HEK293T (cell line): Measurements from ENCODE around the gene WNT5A.

Source experiments
- CTCF ChIA-PET: fragments of 350-600 bp; formaldehyde crosslinking; extraction: SDS; loops from one replicate; lab custom pipeline; 2021; ENCODE audit warnings: antibody characterized with exemption, inconsistent platforms; lab: Yijun Ruan, JAX
- POLR2A ChIA-PET: fragments of 350-600 bp; formaldehyde crosslinking; extraction: SDS; loops from one replicate; lab custom pipeline; 2020; ENCODE audit warnings: antibody characterized with exemption, inconsistent platforms; lab: Yijun Ruan, JAX
- DNase-seq: peaks from one replicate; pipeline ENCODE4 v3.0.0; 2012; ENCODE audit warnings: mixed read lengths; ENCODE audit errors: extremely low spot score
- ARNT ChIP-seq: fragments of 450-650 bp; IDR thresholded peaks from 2 replicates; pipeline ENCODE4 v1.6.1; 2017; ENCODE audit warnings: mild to moderate bottlenecking
- BHLHE40 ChIP-seq: fragments of 450-650 bp; IDR thresholded peaks from 2 replicates; pipeline ENCODE4 v1.6.1; 2016; ENCODE audit warnings: mild to moderate bottlenecking, moderate library complexity, borderline replicate concordance
- CTBP1 ChIP-seq: fragments of 450-650 bp; IDR thresholded peaks from 2 replicates; pipeline ENCODE4 v1.6.1; 2016; ENCODE audit warnings: borderline replicate concordance
- ELF4 ChIP-seq: fragments of 450-650 bp; IDR thresholded peaks from 2 replicates; pipeline ENCODE4 v1.6.1; 2017; ENCODE audit warnings: antibody characterized with exemption
- FOXA1 ChIP-seq: fragments of 450-650 bp; IDR thresholded peaks from 2 replicates; pipeline ENCODE4 v1.6.1; 2016; ENCODE audit warnings: mild to moderate bottlenecking
- FOXK2 ChIP-seq: fragments of 450-650 bp; IDR thresholded peaks from 2 replicates; pipeline ENCODE4 v1.6.1; 2016; ENCODE audit warnings: mild to moderate bottlenecking
- FOXM1 ChIP-seq: fragments of 450-650 bp; IDR thresholded peaks from 2 replicates; pipeline ENCODE4 v1.6.1; 2017; ENCODE audit warnings: mild to moderate bottlenecking, borderline replicate concordance
- HDGF ChIP-seq: fragments of 450-650 bp; IDR thresholded peaks from 2 replicates; pipeline ENCODE4 v1.6.1; 2017; ENCODE audit warnings: antibody characterized with exemption, borderline replicate concordance
- L3MBTL2 ChIP-seq: fragments of 450-650 bp; conservative IDR thresholded peaks from 2 replicates; pipeline ENCODE4 v1.6.1; 2016; ENCODE audit warnings: mild to moderate bottlenecking
- LEF1 ChIP-seq: fragments of 450-650 bp; IDR thresholded peaks from 2 replicates; pipeline ENCODE4 v1.6.1; 2017; ENCODE audit warnings: mild to moderate bottlenecking, borderline replicate concordance
- NFRKB ChIP-seq: fragments of 450-650 bp; IDR thresholded peaks from 2 replicates; pipeline ENCODE4 v1.6.1; 2016; ENCODE audit warnings: mild to moderate bottlenecking, moderate library complexity
- SP1 ChIP-seq: fragments of 450-650 bp; IDR thresholded peaks from 2 replicates; pipeline ENCODE4 v1.6.1; 2017
- SUZ12 ChIP-seq: fragments of 450-650 bp; IDR thresholded peaks from 2 replicates; pipeline ENCODE4 v1.6.1; 2016; ENCODE audit warnings: mild to moderate bottlenecking
- TARDBP ChIP-seq: fragments of 450-650 bp; IDR thresholded peaks from 2 replicates; pipeline ENCODE4 v1.6.1; 2016
- ZNF384 ChIP-seq: fragments of 450-650 bp; IDR thresholded peaks from 2 replicates; pipeline ENCODE4 v1.6.1; 2016
- TF ChIP-seq, protein P1 (sequence below): fragments of 450-650 bp; IDR thresholded peaks from 2 replicates; pipeline ENCODE4 v1.6.1; 2016

The WNT5A gene

DNA sequence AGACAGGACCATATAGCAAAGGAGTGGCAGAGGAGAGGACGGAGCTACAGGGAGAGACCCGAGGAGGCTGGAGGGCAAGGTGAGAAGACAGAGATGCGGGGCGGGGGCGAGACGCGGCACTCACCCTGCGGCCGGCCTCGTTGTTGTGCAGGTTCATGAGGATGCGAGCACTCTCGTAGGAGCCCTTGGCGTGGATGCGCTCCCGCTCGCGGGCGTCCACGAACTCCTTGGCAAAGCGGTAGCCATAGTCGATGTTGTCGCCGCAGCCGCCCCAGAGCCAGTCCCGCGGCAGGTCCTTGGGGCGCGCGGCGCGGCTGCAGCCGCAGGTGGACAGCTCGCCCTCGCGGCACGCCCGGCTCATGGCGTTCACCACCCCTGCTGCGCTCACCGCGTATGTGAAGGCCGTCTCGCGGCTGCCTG lies 12.9 kb downstream of the WNT5A start:
- CTCF ChIA-PET = no interaction called here
- no peak for DNase-seq
- POLR2A ChIA-PET = no interaction called here
- TF ChIP-seq FOXM1 = no peak
- TF ChIP-seq HDGF = no peak
- TF ChIP-seq L3MBTL2 = no peak
- no peak for TF ChIP-seq LEF1
- TF ChIP-seq CTBP1 = no peak
- no peak for TF ChIP-seq BHLHE40
- TF ChIP-seq, protein P1, sequence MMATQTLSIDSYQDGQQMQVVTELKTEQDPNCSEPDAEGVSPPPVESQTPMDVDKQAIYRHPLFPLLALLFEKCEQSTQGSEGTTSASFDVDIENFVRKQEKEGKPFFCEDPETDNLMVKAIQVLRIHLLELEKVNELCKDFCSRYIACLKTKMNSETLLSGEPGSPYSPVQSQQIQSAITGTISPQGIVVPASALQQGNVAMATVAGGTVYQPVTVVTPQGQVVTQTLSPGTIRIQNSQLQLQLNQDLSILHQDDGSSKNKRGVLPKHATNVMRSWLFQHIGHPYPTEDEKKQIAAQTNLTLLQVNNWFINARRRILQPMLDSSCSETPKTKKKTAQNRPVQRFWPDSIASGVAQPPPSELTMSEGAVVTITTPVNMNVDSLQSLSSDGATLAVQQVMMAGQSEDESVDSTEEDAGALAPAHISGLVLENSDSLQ = no peak
- TF ChIP-seq TARDBP = no peak
- no peak for TF ChIP-seq ZNF384
- TF ChIP-seq SUZ12 = no peak
- no peak for TF ChIP-seq ELF4
- no peak for TF ChIP-seq ARNT

DNA sequence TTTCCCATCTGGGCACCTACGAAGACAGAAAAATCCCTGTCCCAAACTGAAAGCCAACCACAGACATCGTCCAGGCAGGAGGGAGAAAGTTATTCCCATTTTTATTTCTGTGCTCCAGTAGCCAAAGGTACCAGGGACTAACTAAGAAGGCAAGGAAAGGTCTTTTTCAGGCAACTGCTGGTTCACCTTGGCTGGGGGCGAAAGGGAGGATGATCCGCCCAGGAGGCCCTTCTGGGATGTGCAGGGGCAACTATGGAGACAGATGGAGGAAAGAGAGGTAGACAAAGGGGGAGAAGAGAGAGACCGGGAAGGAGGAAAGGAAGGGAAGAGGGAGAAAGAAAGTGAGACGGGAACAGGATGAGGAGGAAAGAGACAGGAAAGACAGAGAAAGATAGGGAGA lies 13.3 kb downstream of the WNT5A start:
- CTCF ChIA-PET = no interaction called here
- POLR2A ChIA-PET = no interaction called here
- no peak for DNase-seq
- no peak for TF ChIP-seq SP1
- no peak for TF ChIP-seq FOXK2
- TF ChIP-seq ELF4 = no peak
- no peak for TF ChIP-seq NFRKB
- no peak for TF ChIP-seq L3MBTL2
- no peak for TF ChIP-seq BHLHE40
- TF ChIP-seq ARNT = no peak
- TF ChIP-seq FOXM1 = no peak
- no peak for TF ChIP-seq HDGF
- no peak for TF ChIP-seq ZNF384
- no peak for TF ChIP-seq SUZ12
- TF ChIP-seq, protein P1 = no peak
- no peak for TF ChIP-seq FOXA1
- TF ChIP-seq TARDBP = no peak

DNA sequence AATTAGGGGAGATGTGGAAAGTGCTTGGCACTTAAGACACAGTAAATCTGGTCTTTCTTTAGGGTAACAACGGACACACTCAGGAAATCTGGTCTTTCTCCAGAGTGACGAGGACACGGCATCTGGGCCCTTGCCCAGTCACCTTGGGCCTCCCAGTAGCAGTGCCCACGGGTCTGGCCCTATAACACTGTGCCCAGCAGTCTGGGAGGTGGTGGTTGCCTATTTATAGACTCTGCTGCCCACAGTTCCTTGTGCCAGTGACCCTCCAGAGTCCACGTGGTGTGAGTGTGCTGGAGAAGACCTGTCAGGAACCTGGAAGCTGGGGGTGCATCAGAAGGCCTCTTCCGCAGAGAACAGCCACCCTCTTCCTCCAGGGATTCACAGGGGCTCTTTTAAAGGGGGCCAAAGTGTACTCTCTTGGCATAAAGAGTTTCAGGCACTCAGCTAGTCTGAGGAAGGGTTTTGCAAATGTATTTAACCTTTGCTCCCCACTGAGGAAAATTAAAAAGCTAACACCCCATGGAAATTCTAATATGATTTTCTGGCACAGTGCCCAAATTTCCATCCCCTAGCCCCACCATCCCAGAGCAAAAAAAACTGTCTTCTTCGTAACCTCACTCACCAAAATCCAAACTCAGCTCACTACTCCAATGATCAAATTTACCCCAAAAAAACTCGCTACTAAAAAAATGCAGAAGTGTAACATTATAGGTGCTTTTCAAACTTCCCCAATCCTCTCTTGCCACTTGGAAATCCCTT lies 15.4 kb downstream of the WNT5A start:
- ChIA-PET POLR2A (no interaction called here), CTCF (no interaction called here)
- TF ChIP-seq BHLHE40 = no peak
- no peak for DNase-seq

DNA sequence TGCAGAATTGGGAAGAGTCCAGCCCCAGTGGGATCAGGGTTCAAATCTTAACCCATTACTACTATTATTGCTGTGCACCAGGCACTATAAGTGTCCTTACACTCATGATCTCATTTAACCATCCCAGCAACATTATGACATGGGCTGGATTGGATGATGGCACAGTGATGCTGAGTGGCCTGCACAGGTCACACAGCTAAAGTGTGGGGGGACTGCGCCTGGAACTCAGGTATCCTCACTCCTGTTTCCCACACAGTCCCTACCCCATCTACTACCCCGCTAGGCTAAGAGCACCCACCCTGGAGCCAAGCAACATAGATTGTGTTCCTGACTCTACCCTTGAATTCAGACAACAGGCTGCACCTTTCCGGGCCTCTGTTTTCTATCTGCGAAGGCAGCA lies 16.0 kb downstream of the WNT5A start:
- no peak for TF ChIP-seq CTBP1
- TF ChIP-seq ELF4 = no peak
- TF ChIP-seq L3MBTL2 = no peak
- TF ChIP-seq ZNF384 = no peak
- TF ChIP-seq BHLHE40 = no peak
- TF ChIP-seq SUZ12 = no peak
- no peak for TF ChIP-seq ARNT
- TF ChIP-seq HDGF = no peak
- no peak for TF ChIP-seq FOXM1
- TF ChIP-seq, protein P1 = no peak
- TF ChIP-seq FOXK2 = no peak
- no peak for TF ChIP-seq FOXA1
- no peak for TF ChIP-seq NFRKB
- TF ChIP-seq TARDBP = no peak
- TF ChIP-seq LEF1 = no peak
- DNase-seq = no peak
- ChIA-PET CTCF (no interaction called here), POLR2A (no interaction called here)

DNA sequence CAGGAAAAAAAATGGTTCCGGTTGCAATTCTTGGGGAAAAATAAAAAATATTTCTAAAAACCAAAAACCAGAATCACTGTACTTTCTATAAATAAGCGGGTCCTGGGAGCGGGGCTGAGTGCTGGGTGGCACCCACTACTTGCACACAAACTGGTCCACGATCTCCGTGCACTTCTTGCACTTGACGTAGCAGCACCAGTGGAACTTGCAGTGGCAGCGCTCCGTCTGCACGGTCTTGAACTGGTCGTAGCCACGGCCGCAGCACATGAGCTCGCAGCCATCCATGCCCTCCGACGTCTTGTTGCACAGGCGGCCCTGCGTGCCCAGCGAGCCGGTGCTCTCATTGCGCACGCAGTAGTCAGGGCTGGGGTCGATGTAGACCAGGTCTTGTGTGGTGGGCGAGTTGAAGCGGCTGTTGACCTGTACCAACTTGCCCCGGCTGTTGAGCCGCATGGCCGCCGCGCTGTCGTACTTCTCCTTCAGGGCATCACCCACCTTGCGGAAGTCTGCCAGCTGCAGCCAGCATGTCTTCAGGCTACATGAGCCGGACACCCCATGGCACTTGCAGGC lies 17.1 kb downstream of the WNT5A start:
- TF ChIP-seq HDGF (no peak), SUZ12 (no peak), FOXK2 (no peak), L3MBTL2 (no peak), FOXM1 (no peak), ELF4 (no peak), NFRKB (no peak), ZNF384 (no peak), ARNT (no peak), SP1 (no peak), FOXA1 (no peak)
- TF ChIP-seq, protein P1 = no peak
- ChIA-PET CTCF (no interaction called here), POLR2A (no interaction called here)
- no peak for DNase-seq
